Liver (tissue), 9 donors: ENCODE results near the gene KANSL1L. TPM values are rescaled to one million over a fixed set of nuclear protein-coding genes. Genes with fewer than 3 reads are reported as not detected.
A peak's percentile ranks its signal among the peaks of the same experiment; 100 is the strongest.

Experiments used
- DNase-seq: peaks from one replicate; pipeline ENCODE4 v3.0.0-alpha.2; 2017; ENCODE audit warnings: low spot score
- H3K27ac ChIP-seq, 2 donors: one replicate each; pipeline ENCODE4 v1.7.0; 2013; ENCODE audit warnings: inconsistent platforms in 2 of 2, low read length in 2 of 2, control low read depth in 1 of 2, low read depth in 1 of 2, mild to moderate bottlenecking in 1 of 2
- H3K27me3 ChIP-seq, 4 donors: one replicate each; pipeline versions ENCODE4 v1.6.1 to v1.7.0; 2013; ENCODE audit warnings: low read length in 3 of 4, inconsistent platforms in 1 of 4, mild to moderate bottlenecking in 1 of 4, moderate library complexity in 1 of 4; ENCODE audit not compliant: control insufficient read depth in 4 of 4, insufficient read depth in 4 of 4
- H3K36me3 ChIP-seq, 4 donors: one replicate each; pipeline versions ENCODE4 v1.6.1 to v1.7.0; 2013; ENCODE audit warnings: low read length in 3 of 4, mild to moderate bottlenecking in 3 of 4, low read depth in 1 of 4, moderate library complexity in 1 of 4; ENCODE audit not compliant: control insufficient read depth in 4 of 4, insufficient read depth in 3 of 4
- H3K4me1 ChIP-seq, 4 donors: one replicate each; pipeline versions ENCODE4 v1.6.1 to v1.7.0; 2013; ENCODE audit warnings: low read length in 3 of 4, mild to moderate bottlenecking in 3 of 4, moderate library complexity in 1 of 4; ENCODE audit not compliant: control insufficient read depth in 4 of 4, insufficient read depth in 4 of 4
- H3K4me3 ChIP-seq, 3 donors: one replicate each; pipeline versions ENCODE4 v1.6.1 to v1.7.0; 2013; ENCODE audit warnings: low read length in 3 of 3, control low read depth in 1 of 3, low read depth in 1 of 3, mild to moderate bottlenecking in 1 of 3
- H3K9ac ChIP-seq, 2 donors: one replicate each; pipeline ENCODE4 v1.7.0; 2013; ENCODE audit warnings: low read length in 2 of 2, mild to moderate bottlenecking in 2 of 2, moderate library complexity in 2 of 2, control low read depth in 1 of 2, low read depth in 1 of 2
- H3K9me3 ChIP-seq, 4 donors: one replicate each; pipeline versions ENCODE4 v1.6.1 to v1.7.0; 2013; ENCODE audit warnings: low read length in 3 of 4; ENCODE audit not compliant: control insufficient read depth in 4 of 4
- ATF3 ChIP-seq: IDR thresholded peaks from 2 replicates; pipeline ENCODE4 v1.6.1; 2016; ENCODE audit warnings: antibody characterized with exemption
- CTCF ChIP-seq: fragments of 150-350 bp; IDR thresholded peaks from 2 replicates; pipeline ENCODE4 v1.5.1; 2017; ENCODE audit warnings: improper control_type of control experiment, low read depth, low read length; ENCODE audit not compliant: missing input control
- EGR1 ChIP-seq, 2 donors: IDR thresholded peaks; 2 replicates each; pipeline ENCODE4 v1.6.1; 2016 to 2018; ENCODE audit warnings: antibody characterized with exemption in 2 of 2, low read depth in 2 of 2
- FOXA1 ChIP-seq: IDR thresholded peaks from 2 replicates; pipeline ENCODE4 v1.6.1; 2016; ENCODE audit warnings: antibody characterized with exemption
- FOXA2 ChIP-seq: IDR thresholded peaks from 2 replicates; pipeline ENCODE4 v1.6.1; 2016; ENCODE audit warnings: antibody characterized with exemption
- GABPA ChIP-seq, 2 donors: IDR thresholded peaks in 1 of 2; conservative IDR thresholded peaks in 1 of 2; 2 replicates each; pipeline ENCODE4 v1.6.1; 2016; ENCODE audit warnings: antibody characterized with exemption in 2 of 2, mild to moderate bottlenecking in 1 of 2, moderate library complexity in 1 of 2
- HNF4A ChIP-seq, 2 donors: conservative IDR thresholded peaks; 2 replicates each; pipeline ENCODE4 v1.6.1; 2016; ENCODE audit warnings: antibody characterized with exemption in 2 of 2, mild to moderate bottlenecking in 2 of 2
- HNF4G ChIP-seq: IDR thresholded peaks from 2 replicates; pipeline ENCODE4 v1.6.1; 2016; ENCODE audit warnings: antibody characterized with exemption
- JUND ChIP-seq, 2 donors: IDR thresholded peaks; 2 replicates each; pipeline ENCODE4 v1.6.1; 2016; ENCODE audit warnings: antibody characterized with exemption in 2 of 2
- MAX ChIP-seq: IDR thresholded peaks from 2 replicates; pipeline ENCODE4 v1.6.1; 2016; ENCODE audit warnings: antibody characterized with exemption
- NR2F2 ChIP-seq: IDR thresholded peaks from 2 replicates; pipeline ENCODE4 v1.6.1; 2016; ENCODE audit warnings: antibody characterized with exemption
- RAD21 ChIP-seq, 2 donors: IDR thresholded peaks; 2 replicates each; pipeline ENCODE4 v1.6.1; 2016; ENCODE audit warnings: antibody characterized with exemption in 2 of 2, mild to moderate bottlenecking in 2 of 2
- REST ChIP-seq: IDR thresholded peaks from 2 replicates; pipeline ENCODE4 v1.6.1; 2016; ENCODE audit warnings: antibody characterized with exemption, mild to moderate bottlenecking
- RXRA ChIP-seq, 2 donors: IDR thresholded peaks; 2 replicates each; pipeline ENCODE4 v1.6.1; 2017 to 2018; ENCODE audit warnings: antibody characterized with exemption in 2 of 2, mild to moderate bottlenecking in 1 of 2
- SP1 ChIP-seq: IDR thresholded peaks from 2 replicates; pipeline ENCODE4 v1.6.1; 2018; ENCODE audit warnings: antibody characterized with exemption, mild to moderate bottlenecking
- TAF1 ChIP-seq: conservative IDR thresholded peaks from 2 replicates; pipeline ENCODE4 v1.6.1; 2016; ENCODE audit warnings: antibody characterized with exemption, mild to moderate bottlenecking
- YY1 ChIP-seq: IDR thresholded peaks from 2 replicates; pipeline ENCODE4 v1.6.1; 2016; ENCODE audit warnings: antibody characterized with exemption, mild to moderate bottlenecking
- ZBTB33 ChIP-seq: IDR thresholded peaks from 2 replicates; pipeline ENCODE4 v1.6.1; 2016; ENCODE audit warnings: antibody characterized with exemption
- WGBS: extraction: QIAGEN DNeasy Blood & Tissue Kit; methylation state at CpG from one replicate; pipeline ENCODE4 v1.1.7; 2013; 5-methylcytosine and 5-hydroxymethylcytosine counted together
- polyA plus RNA-seq, 2 donors: library from polyadenylated mRNA; stranded (reverse) in 1 of 2; unstranded in 1 of 2; fragments of 200-250 nt in 1 of 2; fragments of >200 nt in 1 of 2; fragmentation: Nextera tagmentation in 1 of 2; extraction: Ambion mirVana in 1 of 2; gene quantifications; one replicate each; pipeline versions ENCODE4 v1.2.1 to v1.2.3, GENCODE V29; 2013 to 2015
- total RNA-seq, 2 donors: library from RNA; depleted of rRNA; stranded (reverse); fragments of >200 nt; gene quantifications; one replicate each; pipeline ENCODE4 v1.2.3, GENCODE V29; 2014
- donor health status: healthy.
- donor health status: healthy.
- donor health status: healthy.
- donor health status: healthy.
- donor health status: healthy.

The KANSL1L gene
- total and polyA plus RNA-seq, 4 donors: 2.1 to 31.6 (median 11.4) TPM

GRCh38 chr2:210128961-210129360 is 42.2 kb downstream of the KANSL1L start:
- no peak overlapping the region for H3K27ac ChIP-seq
- no peaks in the 10 kb centered on the region for H3K4me1 ChIP-seq
- no peak overlapping the region for H3K4me3 ChIP-seq
- H3K36me3 ChIP-seq: peaks cover 0 to 17% (median 14%) of the 10 kb centered on the region in 4 donors
- no peak for DNase-seq
- 27% methylated on average over 3 of the region's 3 CpGs for WGBS
- H3K9ac ChIP-seq: no peak overlapping the region
- H3K9me3 ChIP-seq: peaks cover 0 to 6% (median 1%) of the 10 kb centered on the region in 4 donors
- H3K27me3 ChIP-seq: no peaks in the 10 kb centered on the region
- TF ChIP-seq HNF4A (conservative IDR thresholded peaks at IDR 0.05) (peak in 1 of 2 donors; percentile 31), FOXA2 (peak; percentile 42), RAD21 (IDR thresholded peaks at IDR 0.05) (peak in 1 of 2 donors; percentile 20), RXRA (IDR thresholded peaks at IDR 0.05) (no peak)

GRCh38 chr2:210113614-210114235 is 57.5 kb downstream of the KANSL1L start:
- Histone ChIP-seq H3K27ac (no peak overlapping the region), H3K9ac (no peak overlapping the region), H3K27me3 (no peaks in the 10 kb centered on the region), H3K4me1 (no peaks in the 10 kb centered on the region), H3K4me3 (no peak overlapping the region), H3K9me3 (no peaks in the 10 kb centered on the region), H3K36me3 (peaks cover 0 to 5% (median 4%) of the 10 kb centered on the region in 4 donors)
- DNase-seq: no peak
- WGBS: 96% methylated on average over 3 of the region's 3 CpGs
- no peak for TF ChIP-seq JUND (IDR thresholded peaks at IDR 0.05)
- no peak for TF ChIP-seq ZBTB33
- no peak for TF ChIP-seq GABPA (IDR thresholded peaks at IDR 0.05 in 1 of 2, conservative IDR thresholded peaks at IDR 0.05 in 1 of 2)
- TF ChIP-seq YY1: no peak
- no peak for TF ChIP-seq SP1

- Histone ChIP-seq H3K4me3 (no peak overlapping the region), H3K4me1 (no peaks in the 10 kb centered on the region), H3K36me3 (peaks cover 0 to 4% (median 3%) of the 10 kb centered on the region in 4 donors), H3K27me3 (no peaks in the 10 kb centered on the region), H3K27ac (no peak overlapping the region), H3K9ac (no peak overlapping the region), H3K9me3 (no peaks in the 10 kb centered on the region)
- DNase-seq: no peak
- TF ChIP-seq HNF4G (no peak), EGR1 (IDR thresholded peaks at IDR 0.05; ENCODE audit: low read depth in 2 of 2) (no peak), RXRA (IDR thresholded peaks at IDR 0.05) (no peak), CTCF (no peak), TAF1 (no peak), RAD21 (IDR thresholded peaks at IDR 0.05) (no peak), FOXA1 (no peak), ZBTB33 (no peak), ATF3 (no peak), MAX (no peak), YY1 (no peak), FOXA2 (no peak), SP1 (no peak), NR2F2 (no peak), JUND (IDR thresholded peaks at IDR 0.05) (no peak), REST (no peak), HNF4A (conservative IDR thresholded peaks at IDR 0.05) (no peak), GABPA (IDR thresholded peaks at IDR 0.05 in 1 of 2, conservative IDR thresholded peaks at IDR 0.05 in 1 of 2) (no peak)
Measured at GRCh38 chr2:210112871-210113270, 58.3 kb downstream of the KANSL1L start.
